ENCODE data around the gene SLC9A3.

GRCh38 chr5:448766-449090 is 75.5 kb downstream of the SLC9A3 start:
- TF ChIP-seq ZNF121 (tag by site-specific recombination; IDR thresholded peaks at IDR 0.05) (no peak), GLI4 (tag by site-specific recombination; IDR thresholded peaks at IDR 0.05) (no peak), CTCF (tag by site-specific recombination; IDR thresholded peaks at IDR 0.05) (no peak), ZNF274 (IDR thresholded peaks at IDR 0.05; ENCODE audit: low read length) (no peak), ZNF274 (tag by site-specific recombination; IDR thresholded peaks at IDR 0.05; ENCODE audit: borderline replicate concordance) (no peak), REST (tag by site-specific recombination; IDR thresholded peaks at IDR 0.05) (no peak), ZNF791 (tag by site-specific recombination; IDR thresholded peaks at IDR 0.05) (no peak), ZNF223 (tag by site-specific recombination; IDR thresholded peaks at IDR 0.05) (no peak), ZNF521 (tag by site-specific recombination; IDR thresholded peaks at IDR 0.05) (no peak)
